HepG2 (cell line): ENCODE data around the gene KIF2C. TPM values are rescaled to one million over a fixed set of nuclear protein-coding genes. Genes with fewer than 3 reads are reported as not detected.

Source experiments
- AHR ChIP-seq: IDR thresholded peaks from 2 replicates; pipeline ENCODE4 v1.6.1; 2018; ENCODE audit warnings: missing genetic modification reagents, missing compliant biosample characterization
- ARID2 ChIP-seq: sonication (generic); formaldehyde crosslinking; IDR thresholded peaks from 2 replicates; pipeline ENCODE4 v1.8.1; 2022; ENCODE audit warnings: mild to moderate bottlenecking, missing genetic modification reagents, borderline replicate concordance
- CAMTA2 ChIP-seq: sonication (generic); formaldehyde crosslinking; IDR thresholded peaks from 2 replicates; pipeline ENCODE4 v1.4.0; 2020; ENCODE audit warnings: mild to moderate bottlenecking, missing genetic modification reagents, borderline replicate concordance
- DDIT3 ChIP-seq: sonication (generic); formaldehyde crosslinking; IDR thresholded peaks from 2 replicates; pipeline ENCODE4 v1.4.0; 2020; ENCODE audit warnings: mild to moderate bottlenecking, missing genetic modification reagents
- HDAC1 ChIP-seq: sonication (generic); formaldehyde crosslinking; IDR thresholded peaks from 2 replicates; pipeline ENCODE4 v1.5.1; 2020; ENCODE audit warnings: mild to moderate bottlenecking, missing genetic modification reagents
- HNF4A ChIP-seq: sonication (generic); formaldehyde crosslinking; IDR thresholded peaks from 2 replicates; pipeline ENCODE4 v1.4.0; 2020; ENCODE audit warnings: missing genetic modification reagents
- KAT2B ChIP-seq: fragments of 150-350 bp; IDR thresholded peaks from 2 replicates; pipeline ENCODE4 v1.6.1; 2014; ENCODE audit warnings: low read depth, low read length, borderline replicate concordance
- KLF16 ChIP-seq, 2 experiments: sonication (generic) in 1 of 2; formaldehyde crosslinking in 1 of 2; IDR thresholded peaks; 2 replicates each; pipeline versions ENCODE4 v1.6.1 to v1.8.0; 2016 to 2023; ENCODE audit warnings: missing genetic modification reagents in 2 of 2, missing compliant biosample characterization in 1 of 2
- MATR3 ChIP-seq: sonication (generic); formaldehyde crosslinking; IDR thresholded peaks from 2 replicates; pipeline ENCODE4 v1.4.0; 2020; ENCODE audit warnings: missing genetic modification reagents
- MTA3 ChIP-seq: sonication (generic); formaldehyde crosslinking; IDR thresholded peaks from 2 replicates; pipeline ENCODE4 v1.4.0; 2020; ENCODE audit warnings: missing genetic modification reagents
- RFX1 ChIP-seq: fragments of 450-650 bp; IDR thresholded peaks from 2 replicates; pipeline ENCODE4 v1.6.1; 2017
- SMAD3 ChIP-seq: sonication (generic); formaldehyde crosslinking; IDR thresholded peaks from 2 replicates; pipeline ENCODE4 v1.4.0; 2020; ENCODE audit warnings: missing genetic modification reagents
- SMARCE1 ChIP-seq: fragments of 450-650 bp; IDR thresholded peaks from 2 replicates; pipeline ENCODE4 v1.6.1; 2017; ENCODE audit warnings: borderline replicate concordance
- ZBTB37 ChIP-seq: sonication (generic); formaldehyde crosslinking; IDR thresholded peaks from 2 replicates; pipeline ENCODE4 v1.4.0; 2020; ENCODE audit warnings: mild to moderate bottlenecking, missing genetic modification reagents
- ZFP1 ChIP-seq: IDR thresholded peaks from 2 replicates; pipeline ENCODE4 v1.6.1; 2016
- ZFP41 ChIP-seq: sonication (generic); formaldehyde crosslinking; IDR thresholded peaks from 2 replicates; pipeline ENCODE4 v1.4.0; 2020; ENCODE audit warnings: mild to moderate bottlenecking, missing genetic modification reagents, borderline replicate concordance
- ZNF577 ChIP-seq: sonication (generic); formaldehyde crosslinking; IDR thresholded peaks from 2 replicates; pipeline ENCODE4 v1.4.0; 2020; ENCODE audit warnings: mild to moderate bottlenecking, low read depth, missing genetic modification reagents, borderline replicate concordance
- ZXDC ChIP-seq: sonication (generic); formaldehyde crosslinking; IDR thresholded peaks from 2 replicates; pipeline ENCODE4 v1.5.0; 2020; ENCODE audit warnings: mild to moderate bottlenecking, missing genetic modification reagents
- polyA plus RNA-seq, 8 experiments: library from polyadenylated mRNA; depleted of rRNA in 3 of 8; stranded (reverse) in 7 of 8; unstranded in 1 of 8; fragments of >200 nt; fragmentation: Illumina TruSeq in 4 of 8; extraction: Trizol in 4 of 8; gene quantifications; 2 replicates each; pipeline versions ENCODE4 v1.2.1 to v1.2.3, GENCODE V29; 2011 to 2016; ENCODE audit warnings: low read depth in 4 of 8, missing spikeins in 1 of 8, mixed read lengths in 1 of 8; ENCODE audit not compliant: insufficient read depth in 1 of 8
- total RNA-seq, 5 experiments: library from RNA; depleted of rRNA; stranded (reverse); fragments of >200 nt; fragmentation: Illumina TruSeq; extraction: Trizol; gene quantifications; 2 replicates each; pipeline ENCODE4 v1.2.3, GENCODE V29; 2016; ENCODE audit warnings: low read depth in 1 of 5
- TF ChIP-seq, protein P1 (sequence below): sonication (generic); formaldehyde crosslinking; IDR thresholded peaks from 2 replicates; pipeline ENCODE4 v1.9.0; 2022; ENCODE audit warnings: low read depth, missing genetic modification reagents
- TF ChIP-seq, protein P2 (sequence below): sonication (generic); formaldehyde crosslinking; IDR thresholded peaks from 2 replicates; pipeline ENCODE4 v1.8.0; 2022; ENCODE audit warnings: mild to moderate bottlenecking, missing genetic modification reagents, borderline replicate concordance
- TF ChIP-seq, protein P3 (sequence below): IDR thresholded peaks from 2 replicates; pipeline ENCODE4 v1.6.1; 2016; ENCODE audit warnings: missing compliant biosample characterization, missing genetic modification reagents, borderline replicate concordance

Gene KIF2C
- total and polyA plus RNA-seq, 2 of the 13 experiments (the other 11 are each of a cell fraction or from before 2014, with no cell fraction given) = 29.7 to 53.7 TPM

DNA sequence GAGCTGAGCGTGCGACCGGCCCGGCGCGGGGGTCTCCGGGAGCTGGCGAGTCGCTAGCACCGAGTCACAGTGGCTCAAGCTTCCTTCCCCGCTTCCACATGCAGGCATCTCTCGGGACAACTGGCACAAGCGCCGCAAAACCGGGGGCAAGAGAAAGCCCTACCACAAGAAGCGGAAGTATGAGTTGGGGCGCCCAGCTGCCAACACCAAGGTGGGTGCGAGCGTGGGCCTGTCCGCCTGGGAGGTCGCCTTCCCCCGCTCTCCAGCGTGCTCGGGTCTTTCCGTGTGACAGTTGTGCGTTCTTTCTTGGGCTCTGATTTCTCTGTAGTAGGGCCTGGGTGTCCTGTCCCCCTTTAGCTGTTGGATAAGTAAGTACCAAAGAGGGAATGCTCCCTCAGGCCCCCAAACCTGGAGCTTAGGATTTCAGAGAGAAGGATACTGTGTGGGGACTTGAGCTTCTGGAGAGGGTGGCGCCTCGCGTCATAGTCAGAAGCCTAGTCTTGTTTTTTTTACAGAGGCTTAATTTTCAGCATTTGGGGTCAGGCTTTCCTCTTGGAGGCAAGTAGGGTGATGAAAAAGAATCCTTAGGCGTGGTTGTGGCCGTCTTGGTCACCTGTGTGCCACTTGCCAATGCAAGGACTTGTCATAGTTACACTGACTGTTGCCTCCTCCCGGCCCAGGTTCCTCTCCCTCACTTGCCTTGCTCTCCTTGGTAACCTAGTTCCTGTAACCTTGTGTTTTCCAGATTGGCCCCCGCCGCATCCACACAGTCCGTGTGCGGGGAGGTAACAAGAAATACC, 36.5 kb downstream of the KIF2C start (continued):
- no peak for TF ChIP-seq RFX1
- TF ChIP-seq SMAD3 (CRISPR knock-in tag) = no peak
- no peak for TF ChIP-seq MTA3
- TF ChIP-seq AHR = no peak
- TF ChIP-seq HNF4A (CRISPR knock-in tag) = no peak
- TF ChIP-seq SMARCE1 = no peak
- TF ChIP-seq HDAC1 (CRISPR knock-in tag) = no peak; the same call in 1 of the 2 replicates
- TF ChIP-seq MATR3 = no peak
- no peak for TF ChIP-seq CAMTA2
- TF ChIP-seq ARID2 (CRISPR knock-in tag) = no peak
- peak; percentile 69; the same call in 1 of the 2 replicates for TF ChIP-seq ZFP41 (CRISPR knock-in tag)
- TF ChIP-seq, protein P1, sequence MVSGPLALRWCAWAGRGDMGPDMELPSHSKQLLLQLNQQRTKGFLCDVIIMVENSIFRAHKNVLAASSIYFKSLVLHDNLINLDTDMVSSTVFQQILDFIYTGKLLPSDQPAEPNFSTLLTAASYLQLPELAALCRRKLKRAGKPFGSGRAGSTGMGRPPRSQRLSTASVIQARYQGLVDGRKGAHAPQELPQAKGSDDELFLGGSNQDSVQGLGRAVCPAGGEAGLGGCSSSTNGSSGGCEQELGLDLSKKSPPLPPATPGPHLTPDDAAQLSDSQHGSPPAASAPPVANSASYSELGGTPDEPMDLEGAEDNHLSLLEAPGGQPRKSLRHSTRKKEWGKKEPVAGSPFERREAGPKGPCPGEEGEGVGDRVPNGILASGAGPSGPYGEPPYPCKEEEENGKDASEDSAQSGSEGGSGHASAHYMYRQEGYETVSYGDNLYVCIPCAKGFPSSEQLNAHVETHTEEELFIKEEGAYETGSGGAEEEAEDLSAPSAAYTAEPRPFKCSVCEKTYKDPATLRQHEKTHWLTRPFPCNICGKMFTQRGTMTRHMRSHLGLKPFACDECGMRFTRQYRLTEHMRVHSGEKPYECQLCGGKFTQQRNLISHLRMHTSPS = no peak
- TF ChIP-seq, protein P2, sequence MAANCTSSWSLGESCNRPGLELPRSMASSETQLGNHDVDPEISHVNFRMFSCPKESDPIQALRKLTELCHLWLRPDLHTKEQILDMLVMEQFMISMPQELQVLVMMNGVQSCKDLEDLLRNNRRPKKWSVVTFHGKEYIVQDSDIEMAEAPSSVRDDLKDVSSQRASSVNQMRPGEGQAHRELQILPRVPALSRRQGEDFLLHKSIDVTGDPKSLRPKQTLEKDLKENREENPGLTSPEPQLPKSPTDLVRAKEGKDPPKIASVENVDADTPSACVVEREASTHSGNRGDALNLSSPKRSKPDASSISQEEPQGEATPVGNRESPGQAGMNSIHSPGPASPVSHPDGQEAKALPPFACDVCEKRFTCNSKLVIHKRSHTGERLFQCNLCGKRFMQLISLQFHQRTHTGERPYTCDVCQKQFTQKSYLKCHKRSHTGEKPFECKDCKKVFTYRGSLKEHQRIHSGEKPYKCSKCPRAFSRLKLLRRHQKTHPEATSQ (CRISPR knock-in tag) = no peak
- TF ChIP-seq ZXDC = no peak
- TF ChIP-seq, protein P3, sequence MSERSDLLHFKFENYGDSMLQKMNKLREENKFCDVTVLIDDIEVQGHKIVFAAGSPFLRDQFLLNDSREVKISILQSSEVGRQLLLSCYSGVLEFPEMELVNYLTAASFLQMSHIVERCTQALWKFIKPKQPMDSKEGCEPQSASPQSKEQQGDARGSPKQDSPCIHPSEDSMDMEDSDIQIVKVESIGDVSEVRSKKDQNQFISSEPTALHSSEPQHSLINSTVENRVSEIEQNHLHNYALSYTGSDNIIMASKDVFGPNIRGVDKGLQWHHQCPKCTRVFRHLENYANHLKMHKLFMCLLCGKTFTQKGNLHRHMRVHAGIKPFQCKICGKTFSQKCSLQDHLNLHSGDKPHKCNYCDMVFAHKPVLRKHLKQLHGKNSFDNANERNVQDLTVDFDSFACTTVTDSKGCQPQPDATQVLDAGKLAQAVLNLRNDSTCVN (CRISPR knock-in tag) = no peak
- TF ChIP-seq ZNF577 (CRISPR knock-in tag) = 0 out of 2 replicates have a peak, but pooled peaks have one; percentile 31
- no peak for TF ChIP-seq ZFP1 (CRISPR knock-in tag)
- TF ChIP-seq KAT2B = no peak
- TF ChIP-seq DDIT3 = no peak
- no peak for TF ChIP-seq ZBTB37
- TF ChIP-seq KLF16 (CRISPR knock-in tag; IDR thresholded peaks at IDR 0.05) = no peak
